LNCaP clone FGC (cell line): ENCODE measurements around the gene GNA14.

ENCODE experiments used
- DNase-seq: peaks from one replicate; pipeline ENCODE4 v3.0.0-alpha.2; 2011; ENCODE audit warnings: low read depth
- H3K4me3 ChIP-seq: 2 replicates; pipeline ENCODE4 v1.5.1; 2011; ENCODE audit warnings: mild to moderate bottlenecking, low read depth, low read length, control low read depth
- TF ChIP-seq, protein P1 (sequence below): IDR thresholded peaks from 2 replicates; pipeline ENCODE4 v1.5.1; 2012; ENCODE audit warnings: mild to moderate bottlenecking; ENCODE audit not compliant: control insufficient read depth, insufficient read depth; ENCODE audit errors: extremely low read depth

GNA14 gene

DNA sequence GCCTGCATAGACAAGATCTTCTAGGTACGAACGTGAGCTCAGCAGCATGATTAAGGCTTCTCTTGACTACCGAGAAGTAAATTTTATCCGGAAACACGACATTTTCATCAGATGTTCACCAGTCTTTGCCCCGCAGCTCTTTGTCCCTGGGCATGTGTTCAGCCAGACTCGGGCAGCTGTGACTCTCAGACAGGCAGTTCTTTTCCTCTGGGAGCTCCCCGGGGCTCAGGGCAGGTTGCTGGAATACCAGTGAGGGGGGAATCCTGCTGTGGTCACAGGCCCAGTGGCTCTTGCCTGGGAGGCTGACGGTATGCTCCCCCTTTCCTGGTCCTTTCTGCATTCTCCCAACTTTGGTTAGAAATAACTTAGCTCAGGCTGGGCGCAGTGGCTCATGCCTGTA, 186.1 kb downstream of the GNA14 start:
- TF ChIP-seq, protein P1, sequence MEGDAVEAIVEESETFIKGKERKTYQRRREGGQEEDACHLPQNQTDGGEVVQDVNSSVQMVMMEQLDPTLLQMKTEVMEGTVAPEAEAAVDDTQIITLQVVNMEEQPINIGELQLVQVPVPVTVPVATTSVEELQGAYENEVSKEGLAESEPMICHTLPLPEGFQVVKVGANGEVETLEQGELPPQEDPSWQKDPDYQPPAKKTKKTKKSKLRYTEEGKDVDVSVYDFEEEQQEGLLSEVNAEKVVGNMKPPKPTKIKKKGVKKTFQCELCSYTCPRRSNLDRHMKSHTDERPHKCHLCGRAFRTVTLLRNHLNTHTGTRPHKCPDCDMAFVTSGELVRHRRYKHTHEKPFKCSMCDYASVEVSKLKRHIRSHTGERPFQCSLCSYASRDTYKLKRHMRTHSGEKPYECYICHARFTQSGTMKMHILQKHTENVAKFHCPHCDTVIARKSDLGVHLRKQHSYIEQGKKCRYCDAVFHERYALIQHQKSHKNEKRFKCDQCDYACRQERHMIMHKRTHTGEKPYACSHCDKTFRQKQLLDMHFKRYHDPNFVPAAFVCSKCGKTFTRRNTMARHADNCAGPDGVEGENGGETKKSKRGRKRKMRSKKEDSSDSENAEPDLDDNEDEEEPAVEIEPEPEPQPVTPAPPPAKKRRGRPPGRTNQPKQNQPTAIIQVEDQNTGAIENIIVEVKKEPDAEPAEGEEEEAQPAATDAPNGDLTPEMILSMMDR, result no peak
- H3K4me3 ChIP-seq, result no peak overlapping the region
- DNase-seq, result no peak

DNA sequence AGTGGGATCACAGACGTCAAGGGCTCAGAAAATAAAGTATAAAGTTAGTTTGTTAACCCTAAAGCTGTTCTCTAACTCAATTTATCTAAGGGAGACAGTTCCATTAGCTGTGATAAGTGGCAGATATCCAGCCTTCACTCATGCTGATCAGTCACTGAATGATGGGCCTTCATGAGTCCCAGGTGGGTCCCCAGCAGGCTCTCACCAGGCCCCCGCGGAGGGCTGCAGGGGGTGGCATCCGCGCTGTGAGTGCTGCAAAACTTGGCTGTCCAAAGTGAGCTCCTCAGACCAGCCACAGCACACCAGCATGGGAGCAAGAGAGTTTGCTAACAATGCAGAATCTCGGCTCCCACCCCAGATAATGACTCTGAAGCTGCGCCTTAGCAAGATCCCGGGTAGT, 187.2 kb downstream of the GNA14 start:
- DNase-seq, result no peak
- TF ChIP-seq, protein P1, result no peak
- no peak overlapping the region for H3K4me3 ChIP-seq

DNA sequence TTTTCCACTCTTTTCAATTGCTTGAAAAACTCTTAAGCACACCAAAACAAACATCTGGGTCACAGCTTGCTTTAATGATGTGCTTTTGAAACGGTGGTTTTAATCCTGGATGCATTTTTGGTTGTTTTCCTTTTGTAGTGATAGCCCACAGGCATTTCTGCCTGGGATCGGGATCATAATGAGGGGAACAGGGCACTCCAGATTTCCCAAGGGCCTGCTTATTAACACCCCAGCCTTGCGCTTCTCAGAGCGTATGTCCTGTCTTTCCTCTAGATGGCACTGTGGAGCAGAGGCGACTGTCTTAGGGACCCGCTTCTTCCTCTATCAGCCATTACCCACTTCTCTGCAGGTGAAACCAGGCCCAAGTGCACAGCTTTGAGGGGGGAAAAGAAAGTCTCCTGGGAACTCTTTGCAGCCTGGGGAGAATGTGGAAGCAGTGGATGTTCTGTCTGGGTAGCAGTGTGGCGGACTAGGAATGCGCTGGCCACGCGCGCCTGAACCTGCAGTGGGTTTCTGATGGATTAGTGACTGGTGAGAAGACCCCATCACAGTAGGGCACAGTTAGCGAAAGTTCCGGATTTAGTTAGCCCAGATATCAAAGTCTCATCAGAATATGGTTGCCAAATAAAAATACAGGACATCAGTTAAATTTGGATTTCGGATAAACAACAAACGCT, 190.1 kb downstream of the GNA14 start:
- no peak overlapping the region for H3K4me3 ChIP-seq
- DNase-seq, result no peak
- TF ChIP-seq, protein P1, result peak; percentile 90

DNA sequence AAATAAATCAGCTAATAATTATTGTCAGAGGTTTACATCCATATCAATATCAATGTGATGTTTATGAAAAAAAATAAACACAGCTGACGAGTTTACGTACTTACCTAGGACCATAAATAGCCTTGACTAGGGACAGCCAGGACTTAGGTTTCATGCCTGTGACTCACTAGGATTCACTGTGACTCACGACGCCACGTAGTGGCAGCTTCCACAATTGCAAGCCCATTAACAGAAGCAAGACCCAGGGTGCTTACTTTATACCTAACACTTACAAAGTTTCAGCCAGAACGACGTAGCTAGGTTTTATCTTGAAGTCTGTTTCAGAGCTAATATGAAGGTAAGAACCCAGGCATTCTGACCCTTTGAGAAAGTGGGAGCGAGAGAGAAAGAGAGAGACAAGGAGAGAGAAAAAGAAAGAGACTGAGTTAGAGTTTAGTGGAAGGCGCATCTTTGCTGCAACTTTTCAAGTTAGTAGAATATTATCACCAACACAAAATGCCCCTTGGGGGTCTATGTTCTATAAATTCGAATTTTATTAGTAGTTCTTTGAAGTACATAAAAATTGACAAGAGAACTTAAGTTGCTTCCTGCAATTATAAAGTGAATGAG, 191.2 kb downstream of the GNA14 start:
- peak; percentile 83 for DNase-seq
- H3K4me3 ChIP-seq, result no peak overlapping the region
- TF ChIP-seq, protein P1, result peak; percentile 88

DNA sequence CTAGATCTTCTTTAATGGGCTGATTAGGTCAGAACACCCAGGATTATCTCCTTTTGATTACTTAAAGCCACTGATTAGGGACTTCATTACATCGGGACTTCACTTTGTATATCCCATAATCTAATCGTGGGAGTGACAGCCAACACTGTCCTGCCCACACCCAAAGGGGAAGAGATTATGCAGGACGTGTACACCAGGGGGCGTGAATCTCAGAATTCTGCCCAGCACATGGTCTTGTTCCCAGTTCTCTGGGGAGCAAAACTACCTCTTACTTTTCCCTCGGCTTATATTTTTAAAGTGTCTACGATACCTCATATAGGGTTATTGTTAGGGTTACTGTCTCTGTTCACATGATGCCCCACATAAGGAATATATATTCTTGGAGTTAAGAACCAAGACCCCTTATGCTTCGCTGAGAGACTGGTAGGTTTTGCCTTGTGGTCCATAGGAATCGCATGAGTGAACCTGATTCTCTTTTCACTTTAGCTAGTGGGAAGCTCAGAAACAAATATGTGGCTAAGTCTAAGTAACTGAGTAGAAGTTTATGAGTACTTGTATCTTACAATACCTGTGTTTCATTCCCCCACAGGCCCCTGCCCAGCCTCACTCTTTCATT, 192.7 kb downstream of the GNA14 start:
- H3K4me3 ChIP-seq, result no peak overlapping the region
- no peak for DNase-seq
- TF ChIP-seq, protein P1, result peak; percentile 63

DNA sequence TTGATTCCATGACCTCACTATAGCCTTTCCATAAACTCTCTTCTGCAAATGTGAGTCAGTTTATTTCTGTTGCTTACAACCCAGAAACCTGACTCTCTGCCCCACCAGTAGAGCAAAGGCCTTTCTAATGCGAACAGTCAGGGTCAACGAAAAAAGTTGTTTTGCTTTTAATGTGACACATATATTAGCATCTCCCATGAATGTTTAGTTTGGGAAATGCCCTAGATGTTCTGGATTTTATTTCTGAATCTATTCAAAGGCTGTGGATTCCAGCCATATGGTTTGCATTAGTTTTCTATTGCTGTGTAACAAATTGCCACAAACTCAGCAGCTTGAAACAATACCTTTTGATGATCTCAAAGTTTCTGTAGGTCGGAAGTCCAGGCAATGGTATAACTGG, 193.5 kb downstream of the GNA14 start:
- no peak for DNase-seq

More for the DNA sequence above, 193.5 kb downstream of the GNA14 start:
- TF ChIP-seq, protein P1, result no peak
- no peak overlapping the region for H3K4me3 ChIP-seq
